Esophagus muscularis mucosa (tissue), 4 donors: ENCODE results near the gene SLC27A1.

Experiments used
- EP300 ChIP-seq: sonication (generic); formaldehyde crosslinking; IDR thresholded peaks from one replicate; pipeline ENCODE4 v1.6.1; 2017; ENCODE audit warnings: antibody characterized with exemption
- POLR2A ChIP-seq: fragments of 450-650 bp; IDR thresholded peaks from one replicate; pipeline ENCODE4 v1.6.1; 2017; ENCODE audit warnings: antibody characterized with exemption, moderate library complexity, mild to moderate bottlenecking, low read depth
- TF ChIP-seq, protein P1 (sequence below), 3 experiments: fragments of 200-600 bp in 2 of 3; fragments of 450-650 bp in 1 of 3; sonication (generic) in 2 of 3; IDR thresholded peaks; one replicate each; pipeline ENCODE4 v1.5.1; 2017 to 2019; ENCODE audit warnings: antibody characterized with exemption in 3 of 3, mild to moderate bottlenecking in 2 of 3, moderate library complexity in 1 of 3

DNA sequence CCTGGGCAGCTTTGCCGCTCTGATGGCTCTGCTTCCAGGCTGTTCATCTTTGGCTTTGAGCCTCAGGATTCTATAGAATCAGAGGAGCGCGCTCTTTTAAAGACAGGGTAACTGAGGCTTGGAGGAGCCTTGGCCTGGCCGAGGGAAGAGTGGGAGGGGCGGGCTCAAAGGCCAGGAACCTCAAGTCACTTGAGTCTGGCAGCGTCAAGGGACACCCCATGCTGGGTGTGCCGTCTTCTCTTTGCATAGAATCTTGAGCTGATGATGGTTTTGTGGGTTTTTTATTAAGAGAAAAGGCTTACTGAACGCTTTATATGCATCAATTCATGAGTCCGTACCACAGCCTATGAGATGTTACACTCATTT, 42.2 kb downstream of the SLC27A1 start:
- no peak for TF ChIP-seq POLR2A
- TF ChIP-seq, protein P1, sequence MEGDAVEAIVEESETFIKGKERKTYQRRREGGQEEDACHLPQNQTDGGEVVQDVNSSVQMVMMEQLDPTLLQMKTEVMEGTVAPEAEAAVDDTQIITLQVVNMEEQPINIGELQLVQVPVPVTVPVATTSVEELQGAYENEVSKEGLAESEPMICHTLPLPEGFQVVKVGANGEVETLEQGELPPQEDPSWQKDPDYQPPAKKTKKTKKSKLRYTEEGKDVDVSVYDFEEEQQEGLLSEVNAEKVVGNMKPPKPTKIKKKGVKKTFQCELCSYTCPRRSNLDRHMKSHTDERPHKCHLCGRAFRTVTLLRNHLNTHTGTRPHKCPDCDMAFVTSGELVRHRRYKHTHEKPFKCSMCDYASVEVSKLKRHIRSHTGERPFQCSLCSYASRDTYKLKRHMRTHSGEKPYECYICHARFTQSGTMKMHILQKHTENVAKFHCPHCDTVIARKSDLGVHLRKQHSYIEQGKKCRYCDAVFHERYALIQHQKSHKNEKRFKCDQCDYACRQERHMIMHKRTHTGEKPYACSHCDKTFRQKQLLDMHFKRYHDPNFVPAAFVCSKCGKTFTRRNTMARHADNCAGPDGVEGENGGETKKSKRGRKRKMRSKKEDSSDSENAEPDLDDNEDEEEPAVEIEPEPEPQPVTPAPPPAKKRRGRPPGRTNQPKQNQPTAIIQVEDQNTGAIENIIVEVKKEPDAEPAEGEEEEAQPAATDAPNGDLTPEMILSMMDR (IDR thresholded peaks at IDR 0.05) = no peak
- no peak for TF ChIP-seq EP300
